Central memory CD8-positive, alpha-beta T cell (primary cell): ENCODE measurements around the gene TUBA4A.

Source experiments
- ATAC-seq: fragments of 150-1000 bp; cut with Tn5 transposase; replicated peaks from 2 replicates; pipeline ENCODE4 v1.10.0; 2022; ENCODE audit warnings: mild to moderate bottlenecking, moderate FRiP score, moderate number of reproducible peaks; ENCODE audit not compliant: poor library complexity, severe bottlenecking; ENCODE audit errors: extremely low read depth
- DNase-seq, 2 donors: peaks; one replicate each; pipeline ENCODE4 v3.0.0; 2021; ENCODE audit warnings: low spot score in 2 of 2
- H3K27ac Mint-ChIP-seq: one replicate; pipeline ENCODE4 v1.8.0; 2022; ENCODE audit warnings: low read depth, mild to moderate bottlenecking, moderate library complexity, mixed read lengths
- H3K27me3 Mint-ChIP-seq: one replicate; pipeline ENCODE4 v1.8.0; 2022; ENCODE audit warnings: mixed read lengths
- H3K36me3 Mint-ChIP-seq: one replicate; pipeline ENCODE4 v1.8.0; 2022; ENCODE audit warnings: mild to moderate bottlenecking, moderate library complexity, mixed read lengths; ENCODE audit not compliant: insufficient read depth
- H3K4me1 Mint-ChIP-seq: one replicate; pipeline ENCODE4 v1.8.0; 2022; ENCODE audit warnings: mixed read lengths
- H3K4me3 Mint-ChIP-seq: one replicate; pipeline ENCODE4 v1.8.0; 2022; ENCODE audit warnings: mild to moderate bottlenecking, moderate library complexity, mixed read lengths
- H3K9me3 Mint-ChIP-seq: one replicate; pipeline ENCODE4 v1.8.0; 2022; ENCODE audit warnings: mixed read lengths

Gene TUBA4A

GRCh38 chr2:219251656-219252055 is 2.1 kb downstream of the TUBA4A start:
- Mint-ChIP-seq H3K4me3 (peak overlapping the region; percentile 78), H3K27ac (no peak overlapping the region), H3K27me3 (no peaks in the 10 kb centered on the region), H3K9me3 (no peaks in the 10 kb centered on the region), H3K4me1 (peaks cover 69% of the 10 kb centered on the region), H3K36me3 (peaks cover 69% of the 10 kb centered on the region)
- no peak for DNase-seq
- no peak for ATAC-seq

GRCh38 chr2:219250049-219250781 is 3.5 kb downstream of the TUBA4A start:
- Mint-ChIP-seq H3K4me3 (peak overlapping the region; percentile 78), H3K27ac (peak overlapping the region; percentile 83), H3K27me3 (no peaks in the 10 kb centered on the region), H3K4me1 (peaks cover 82% of the 10 kb centered on the region), H3K36me3 (peaks cover 76% of the 10 kb centered on the region), H3K9me3 (no peaks in the 10 kb centered on the region)
- DNase-seq (no peak), ATAC-seq (no peak)

- H3K9me3 Mint-ChIP-seq, result no peaks in the 10 kb centered on the region
- peak; percentile 1 for ATAC-seq
- peak overlapping the region; percentile 83 for H3K27ac Mint-ChIP-seq
- H3K4me1 Mint-ChIP-seq, result peaks cover 83% of the 10 kb centered on the region
- peak in 1 of 2 donors; percentile 44 for DNase-seq
- peaks cover 76% of the 10 kb centered on the region for H3K36me3 Mint-ChIP-seq
- H3K27me3 Mint-ChIP-seq, result no peaks in the 10 kb centered on the region
- peak overlapping the region; percentile 78 for H3K4me3 Mint-ChIP-seq
These were observed 4.3 kb downstream of the TUBA4A start for GRCh38 chr2:219249203-219249980.

- Mint-ChIP-seq H3K4me1 (peaks cover 83% of the 10 kb centered on the region), H3K27me3 (no peaks in the 10 kb centered on the region), H3K4me3 (peak overlapping the region; percentile 78), H3K27ac (peak overlapping the region; percentile 83), H3K9me3 (no peaks in the 10 kb centered on the region), H3K36me3 (peaks cover 74% of the 10 kb centered on the region)
- ATAC-seq (no peak), DNase-seq (no peak)
These were observed 4.9 kb downstream of the TUBA4A start for GRCh38 chr2:219248845-219249202.

GRCh38 chr2:219247678-219248642 is 5.8 kb downstream of the TUBA4A start:
- Mint-ChIP-seq H3K27me3 (no peaks in the 10 kb centered on the region), H3K9me3 (no peaks in the 10 kb centered on the region), H3K4me3 (peak overlapping the region; percentile 78), H3K4me1 (peaks cover 83% of the 10 kb centered on the region), H3K27ac (peak overlapping the region; percentile 83), H3K36me3 (peaks cover 67% of the 10 kb centered on the region)
- ATAC-seq (peak; percentile 77), DNase-seq (peak; percentile 34 to 65)

GRCh38 chr2:219246559-219246958 is 7.2 kb downstream of the TUBA4A start:
- ATAC-seq, result no peak
- DNase-seq, result no peak
- Mint-ChIP-seq H3K27ac (no peak overlapping the region), H3K4me3 (peak overlapping the region; percentile 78), H3K9me3 (no peaks in the 10 kb centered on the region), H3K36me3 (peaks cover 53% of the 10 kb centered on the region), H3K4me1 (peaks cover 70% of the 10 kb centered on the region), H3K27me3 (no peaks in the 10 kb centered on the region)

- Mint-ChIP-seq H3K4me3 (peak overlapping the region; percentile 78), H3K27me3 (no peaks in the 10 kb centered on the region), H3K9me3 (no peaks in the 10 kb centered on the region), H3K36me3 (peaks cover 48% of the 10 kb centered on the region), H3K4me1 (peaks cover 63% of the 10 kb centered on the region), H3K27ac (peak overlapping the region; percentile 94)
- no peak for ATAC-seq
- DNase-seq, result no peak
These were observed 7.9 kb downstream of the TUBA4A start for GRCh38 chr2:219245899-219246230.

- Mint-ChIP-seq H3K9me3 (no peaks in the 10 kb centered on the region), H3K4me3 (peak within 1 kb of the TSS; percentile 78), H3K36me3 (peaks cover 43% of the 10 kb centered on the region), H3K4me1 (peaks cover 57% of the 10 kb centered on the region), H3K27ac (peak within 1 kb of the TSS; percentile 94), H3K27me3 (no peaks in the 10 kb centered on the region)
- DNase-seq, result peak; percentile 79 to 82
- peak; percentile 63 for ATAC-seq
These were observed 8.4 kb downstream of the TUBA4A start, which contains the start of the genes GLB1L and STK16 for GRCh38 chr2:219245148-219245898. TSS of gene GLB1L (minus strand) at chr2:219245444. CDS start at chr2:219243573, 1,871 bp downstream. TSS of gene STK16 (plus strand) at chr2:219245479. CDS start at chr2:219246000, 521 bp downstream.

- peaks cover 38% of the 10 kb centered on the region for H3K36me3 Mint-ChIP-seq
- no peaks in the 10 kb centered on the region for H3K27me3 Mint-ChIP-seq
- peak overlapping the region; percentile 94 for H3K27ac Mint-ChIP-seq
These were observed 8.9 kb downstream of the TUBA4A start for GRCh38 chr2:219244789-219245147.

GRCh38 chr2:219243291-219243761 is 10.4 kb downstream of the TUBA4A start:
- H3K27ac Mint-ChIP-seq, result no peak overlapping the region
- peak overlapping the region; percentile 13 for H3K4me3 Mint-ChIP-seq
- H3K27me3 Mint-ChIP-seq, result no peaks in the 10 kb centered on the region
- H3K36me3 Mint-ChIP-seq, result peaks cover 27% of the 10 kb centered on the region
- DNase-seq (no peak), ATAC-seq (no peak)
- H3K4me1 Mint-ChIP-seq, result peaks cover 37% of the 10 kb centered on the region
- no peaks in the 10 kb centered on the region for H3K9me3 Mint-ChIP-seq

More at GRCh38 chr2:219244789-219245147, 8.9 kb downstream of the TUBA4A start:
- ATAC-seq (no peak), DNase-seq (no peak)
- Mint-ChIP-seq H3K4me3 (peak overlapping the region; percentile 78), H3K4me1 (peaks cover 52% of the 10 kb centered on the region), H3K9me3 (no peaks in the 10 kb centered on the region)

GRCh38 chr2:219234331-219234730 is 19.4 kb downstream of the TUBA4A start:
- ATAC-seq, result no peak
- Mint-ChIP-seq H3K4me3 (no peak overlapping the region), H3K36me3 (peaks cover 54% of the 10 kb centered on the region)

More at GRCh38 chr2:219234331-219234730, 19.4 kb downstream of the TUBA4A start:
- no peak for DNase-seq
- Mint-ChIP-seq H3K27me3 (no peaks in the 10 kb centered on the region), H3K4me1 (peaks cover 54% of the 10 kb centered on the region), H3K27ac (no peak overlapping the region), H3K9me3 (no peaks in the 10 kb centered on the region)
